NCI-H1930 (cell line): Measurements from ENCODE around the gene P2RX5.

Experiments
- DNase-seq, 2 experiments: peaks; one replicate each; lab custom pipeline; 2025; lab: John Stamatoyannopoulos, UW

Gene P2RX5

GRCh38 chr17:3679531-3680126, 16.3 kb downstream of the P2RX5 start:
- DNase-seq, result no peak

DNA sequence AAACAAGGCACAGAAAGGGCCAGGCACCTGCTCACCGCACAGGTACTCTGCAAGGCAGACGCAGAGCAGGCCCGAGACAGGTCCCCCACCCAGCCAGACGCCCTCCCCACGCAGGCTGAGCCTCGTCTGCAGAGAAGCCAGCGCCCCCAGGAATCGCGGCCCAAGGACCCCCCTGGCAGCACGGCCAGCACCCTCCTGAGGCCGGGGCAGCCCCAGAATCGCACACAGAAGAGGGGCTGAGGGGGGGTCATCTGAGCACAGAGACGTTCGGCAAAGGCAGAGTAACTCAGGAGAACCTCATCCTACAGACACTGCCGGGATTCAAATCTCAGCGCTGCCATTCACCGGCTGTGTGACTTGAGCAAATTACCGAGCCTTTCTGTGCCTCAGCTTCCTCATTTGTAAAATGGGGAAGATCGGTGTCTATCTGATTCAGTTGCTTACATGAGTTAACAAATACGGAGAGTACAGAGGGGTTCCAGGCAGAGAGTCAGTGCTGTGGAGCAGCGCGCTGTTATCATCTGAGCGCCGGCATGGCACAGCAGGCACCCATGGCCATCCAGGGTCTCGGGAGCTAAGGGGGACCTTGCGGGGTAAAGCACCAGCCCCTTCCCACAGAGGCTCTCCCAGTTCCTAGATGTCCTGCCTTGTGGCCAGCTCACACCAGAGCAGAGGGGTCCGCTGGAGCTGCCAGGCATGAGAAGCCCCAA, 17.0 kb downstream of the P2RX5 start:
- no peak for DNase-seq

GRCh38 chr17:3678095-3678820, 17.7 kb downstream of the P2RX5 start:
- no peak for DNase-seq

GRCh38 chr17:3675886-3676285, 20.1 kb downstream of the P2RX5 start:
- DNase-seq, result no peak

- DNase-seq, result no peak
Observed at GRCh38 chr17:3672571-3672970, 23.4 kb downstream of the P2RX5 start.

GRCh38 chr17:3669548-3669947, 26.4 kb downstream of the P2RX5 start:
- DNase-seq, result no peak

GRCh38 chr17:3669085-3669347, 26.9 kb downstream of the P2RX5 start:
- DNase-seq, result no peak

DNA sequence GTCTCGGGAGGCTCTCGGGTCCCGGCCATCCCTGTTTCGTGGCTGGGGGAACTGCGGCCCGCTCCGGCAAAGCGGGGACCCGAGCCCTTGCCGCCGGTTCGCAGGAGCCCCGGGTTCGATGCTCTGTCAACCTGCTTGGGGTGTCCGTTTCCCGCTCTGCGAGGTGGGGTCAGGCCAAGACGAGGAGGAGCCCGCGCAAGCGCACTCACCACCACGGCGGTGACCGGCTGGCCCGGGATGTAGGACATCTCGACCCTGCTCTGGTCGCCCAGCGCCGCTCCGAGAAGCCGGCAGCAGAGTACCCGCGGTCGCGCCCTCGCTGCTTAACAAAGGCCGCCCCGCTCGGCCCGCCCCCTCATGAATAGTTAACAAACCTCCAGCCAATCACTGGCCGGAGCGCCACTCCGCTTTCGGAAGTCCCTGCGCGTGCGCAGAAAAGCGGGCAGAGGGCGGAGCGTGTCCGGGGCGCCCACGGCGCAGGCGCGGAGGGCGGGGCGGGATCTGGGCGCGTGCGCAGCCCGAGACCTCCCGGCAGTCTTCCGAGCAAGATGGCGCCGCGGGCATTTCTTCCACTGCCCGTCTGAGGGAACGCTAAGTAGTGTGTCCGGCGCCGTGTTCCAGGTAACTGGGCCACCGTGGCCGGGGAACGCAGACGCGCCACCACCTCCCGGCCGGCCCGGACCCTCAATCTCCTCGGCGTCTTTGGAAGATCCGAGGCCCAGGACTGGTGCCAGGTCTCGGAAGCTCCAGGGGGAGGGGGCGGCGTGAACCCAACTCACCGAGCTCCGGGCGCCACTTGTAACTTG, 27.5 kb downstream of the P2RX5 start, which contains the start of the genes EMC6 and TAX1BP3:
Gene EMC6 (plus strand): TSS at position 534 of the 806 bp plus-strand sequence. CDS start 335 bp downstream, outside the sequence.
Gene TAX1BP3 (minus strand): TSS at position 300 of the 806 bp plus-strand sequence. CDS start 52 bp downstream, at position 248.
- peak; percentile 94 to 97 for DNase-seq

DNA sequence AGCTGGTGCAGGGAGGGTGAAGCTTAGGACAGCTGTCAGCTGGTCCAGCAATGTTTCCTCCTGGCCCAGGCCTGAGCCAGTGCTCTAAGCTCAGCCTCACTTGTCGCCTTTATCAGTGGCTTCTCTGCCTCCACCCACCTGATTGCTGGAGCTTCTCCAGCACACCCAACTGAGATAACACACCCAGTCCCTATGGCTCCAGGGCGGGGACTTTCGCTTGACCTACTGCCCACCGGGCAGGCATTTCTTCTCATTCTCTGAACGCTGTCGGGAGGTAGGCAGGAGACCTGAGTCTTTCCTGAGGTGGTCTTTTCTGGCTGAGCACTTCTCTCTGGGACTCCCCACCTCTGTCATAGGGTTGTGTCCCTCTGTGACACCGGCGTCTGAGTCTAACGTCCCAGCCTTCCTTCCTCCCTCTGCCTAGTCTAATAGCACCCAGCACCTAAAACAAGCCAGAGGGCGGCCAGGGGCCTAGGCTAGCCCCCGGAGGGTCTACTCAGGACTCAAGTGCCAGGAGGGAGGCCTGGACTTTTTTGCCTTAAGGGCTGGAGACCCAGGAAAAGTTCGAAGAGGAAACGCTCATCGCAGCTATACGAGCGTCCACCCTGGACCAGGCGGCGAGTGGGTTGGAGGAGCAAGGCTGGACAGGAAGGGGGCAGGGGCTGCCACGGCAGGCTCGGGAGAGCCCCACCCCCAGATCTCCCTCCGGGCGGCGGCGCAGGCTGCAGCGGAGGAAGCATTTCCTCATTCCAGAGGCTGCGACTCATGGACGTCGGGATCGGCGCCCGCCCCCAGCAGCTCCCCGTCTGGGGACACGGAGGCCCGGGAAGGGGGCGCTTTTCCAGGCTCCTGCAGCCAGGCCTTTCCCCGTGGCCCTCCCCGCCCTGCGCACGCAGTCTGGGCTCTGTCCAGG, 28.3 kb downstream of the P2RX5 start:
- DNase-seq, result peak in 1 of 2 experiments; percentile 50

- DNase-seq, result no peak
Observed at GRCh38 chr17:3666516-3666915, 29.4 kb downstream of the P2RX5 start.

GRCh38 chr17:3665834-3666233, 30.1 kb downstream of the P2RX5 start:
- no peak for DNase-seq

DNA sequence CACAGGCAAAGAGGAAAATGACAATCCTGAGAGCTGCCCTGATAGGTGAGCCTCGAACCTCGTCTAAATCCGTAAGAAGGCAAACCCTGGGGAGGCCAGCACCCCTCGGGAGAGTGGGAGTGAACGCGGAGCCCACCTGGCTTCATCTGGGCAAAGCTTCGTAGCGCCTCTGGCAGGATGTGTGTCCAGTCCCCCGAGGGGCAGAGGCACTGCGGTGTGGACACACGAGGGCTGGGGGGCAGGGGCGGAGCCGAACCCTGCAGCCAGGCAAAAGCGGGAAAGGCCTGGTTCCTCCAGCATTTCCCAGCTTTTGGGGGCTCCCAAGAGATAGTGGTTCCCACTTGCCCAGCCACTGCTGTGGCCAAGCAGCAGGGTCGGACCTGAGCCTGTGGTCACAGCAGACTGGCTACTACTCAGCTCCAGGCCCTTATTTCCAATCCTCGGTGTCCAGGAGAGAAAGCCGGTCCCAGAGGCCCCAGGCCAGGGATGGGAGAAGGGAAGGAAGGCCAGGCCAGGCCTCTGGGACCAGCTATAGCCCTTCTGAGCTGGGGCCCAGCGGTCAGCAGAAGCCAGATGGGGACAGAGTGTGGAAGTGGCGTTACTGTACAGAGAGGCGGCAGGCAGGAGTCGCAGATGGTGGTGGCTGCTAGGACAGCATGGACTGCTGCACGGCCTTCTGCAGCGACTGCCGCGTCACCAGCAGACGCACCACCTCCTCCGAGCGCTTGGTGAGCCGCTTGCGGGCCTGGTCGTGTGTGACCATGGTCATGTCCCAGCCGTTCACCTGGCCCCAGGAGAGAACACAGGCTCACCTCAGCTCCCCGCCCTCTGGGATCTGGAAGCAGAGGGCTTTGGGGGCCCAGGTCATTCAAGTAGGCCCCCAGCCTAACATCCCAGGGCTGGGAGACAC, 32.6 kb downstream of the P2RX5 start:
- DNase-seq, result no peak

GRCh38 chr17:3660311-3660891, 35.6 kb downstream of the P2RX5 start:
- no peak for DNase-seq

GRCh38 chr17:3659541-3660111, 36.3 kb downstream of the P2RX5 start:
- DNase-seq, result no peak

DNA sequence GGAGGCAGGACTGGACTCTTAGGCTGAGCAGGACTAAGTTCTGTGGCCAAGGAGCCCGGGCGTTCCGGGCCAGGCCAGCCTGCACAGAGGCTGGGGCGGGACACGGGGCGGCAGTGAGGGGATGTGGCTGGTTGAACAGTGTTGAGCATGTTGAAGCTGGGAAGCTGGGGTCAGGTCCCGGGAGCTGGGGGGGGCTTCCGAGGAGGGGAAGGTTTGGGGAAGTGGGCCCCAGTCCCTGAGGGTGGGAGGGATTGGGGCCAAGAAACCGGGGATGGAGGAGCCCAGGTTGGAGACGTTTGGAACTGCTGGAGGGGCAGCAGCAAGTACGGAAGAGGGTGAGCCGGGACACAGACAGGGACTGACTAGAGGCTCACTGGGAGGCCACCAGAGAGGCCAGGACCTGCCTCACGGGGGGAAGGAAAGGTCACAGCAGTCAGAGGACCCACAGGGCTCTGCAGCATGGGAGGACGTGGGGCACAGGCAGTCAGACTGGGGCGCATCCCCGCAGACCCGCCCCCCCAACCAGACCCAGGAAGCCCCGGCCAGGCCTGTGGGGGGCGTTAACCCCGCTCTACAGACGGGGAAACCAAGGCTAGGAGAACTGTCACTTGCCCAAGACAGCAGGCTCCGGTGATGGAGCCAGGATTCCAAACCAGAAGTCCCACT, 37.0 kb downstream of the P2RX5 start:
- no peak for DNase-seq

DNA sequence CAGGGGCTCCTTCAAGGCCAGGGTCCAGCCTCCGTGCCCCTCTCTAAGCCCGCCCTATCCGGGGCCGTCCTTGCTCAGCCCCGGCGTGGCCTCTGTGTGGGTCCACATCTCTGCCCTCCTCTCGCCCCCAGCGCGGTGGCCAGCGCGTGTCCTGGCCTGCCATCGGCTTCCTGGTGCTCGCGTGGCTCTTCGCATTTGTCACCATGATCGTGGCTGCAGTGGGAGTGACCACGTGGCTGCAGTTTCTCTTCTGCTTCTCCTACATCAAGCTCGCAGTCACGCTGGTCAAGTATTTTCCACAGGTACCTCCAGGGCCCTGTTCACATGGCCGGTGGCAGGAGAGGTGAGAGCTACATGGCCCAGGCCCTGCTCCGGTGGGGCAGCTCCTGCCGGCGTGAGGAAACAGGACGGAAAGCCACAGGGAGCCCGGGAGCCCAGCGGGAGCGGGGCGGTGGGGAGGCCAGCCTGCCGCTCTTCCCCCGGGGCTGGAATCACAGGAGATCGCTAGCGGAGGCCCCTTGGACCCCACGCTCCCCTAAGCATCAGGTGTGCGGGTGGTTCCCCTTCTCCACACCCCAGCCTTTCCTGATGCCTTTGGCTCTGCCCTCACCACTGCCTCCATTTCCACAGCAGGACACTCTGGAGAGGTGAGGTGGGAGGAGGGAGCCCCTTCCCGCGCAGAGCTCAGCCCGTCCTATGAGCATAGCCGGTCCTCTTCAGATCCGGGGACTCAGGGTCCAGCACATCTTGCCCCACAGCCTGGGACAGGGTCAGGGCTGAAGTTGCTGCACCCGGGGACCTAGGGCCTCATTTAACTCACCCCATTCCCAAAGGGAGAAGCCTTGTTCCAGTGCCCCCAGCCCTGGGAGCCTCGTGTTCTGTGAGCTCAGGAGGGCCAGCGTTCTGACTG, 37.8 kb downstream of the P2RX5 start:
- no peak for DNase-seq

GRCh38 chr17:3657588-3657869, 38.4 kb downstream of the P2RX5 start:
- no peak for DNase-seq
